ENCODE measurements around the gene GLMN.
"Not testable (repeated sequence)": the region's sequence is repeated elsewhere in the genome, so short reads cannot be mapped to it uniquely, and the experiment has no call there.

The GLMN gene

DNA sequence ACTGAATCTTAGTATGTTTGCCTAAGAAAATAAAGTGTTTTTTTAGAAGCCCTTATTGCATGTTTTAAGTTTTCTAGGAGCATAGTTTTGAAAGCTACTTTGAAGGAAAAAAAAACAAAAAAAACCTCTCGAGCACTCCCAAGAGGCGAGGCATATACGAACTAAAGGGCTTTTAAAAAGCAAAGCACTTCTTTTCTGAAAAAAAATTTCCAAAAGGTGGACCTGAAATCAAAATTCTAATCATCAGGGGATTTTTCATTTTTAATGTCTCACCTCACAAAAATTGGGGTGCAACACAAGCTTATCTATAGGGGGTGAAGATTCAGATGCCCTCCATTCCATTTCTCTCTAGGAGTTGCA is 594 bp downstream of the GLMN start:
- no peak for DNase-seq

- DNase-seq: no peak
Measured at GRCh38 chr1:92291372-92291999, 7.3 kb downstream of the GLMN start.

DNA sequence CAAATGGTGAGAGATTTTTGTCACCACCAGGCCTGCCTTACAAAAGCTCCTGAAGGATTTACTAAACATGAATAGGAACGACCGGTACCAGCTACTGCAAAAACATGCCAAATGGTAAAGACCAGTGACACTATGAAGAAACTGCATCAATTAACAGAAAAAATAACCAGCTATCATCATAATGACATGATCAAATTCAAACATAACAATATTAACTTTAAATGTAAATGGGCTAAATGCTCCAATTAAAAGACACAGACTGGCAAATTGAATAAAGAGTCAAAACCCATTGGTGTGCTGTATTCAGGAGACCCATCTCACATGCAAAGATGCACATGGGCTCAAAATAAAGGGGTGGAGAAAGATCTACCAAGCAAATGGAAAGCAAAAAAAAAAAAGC is 17.4 kb downstream of the GLMN start:
- DNase-seq: not testable (repeated sequence)

- DNase-seq: not testable (repeated sequence)
Measured at GRCh38 chr1:92279781-92280180, 19.0 kb downstream of the GLMN start.

- DNase-seq: no peak
Measured at GRCh38 chr1:92277105-92277723, 21.6 kb downstream of the GLMN start.

GRCh38 chr1:92276082-92276481 is 22.7 kb downstream of the GLMN start:
- no peak for DNase-seq

GRCh38 chr1:92274939-92275338 is 23.8 kb downstream of the GLMN start:
- no peak for DNase-seq

DNA sequence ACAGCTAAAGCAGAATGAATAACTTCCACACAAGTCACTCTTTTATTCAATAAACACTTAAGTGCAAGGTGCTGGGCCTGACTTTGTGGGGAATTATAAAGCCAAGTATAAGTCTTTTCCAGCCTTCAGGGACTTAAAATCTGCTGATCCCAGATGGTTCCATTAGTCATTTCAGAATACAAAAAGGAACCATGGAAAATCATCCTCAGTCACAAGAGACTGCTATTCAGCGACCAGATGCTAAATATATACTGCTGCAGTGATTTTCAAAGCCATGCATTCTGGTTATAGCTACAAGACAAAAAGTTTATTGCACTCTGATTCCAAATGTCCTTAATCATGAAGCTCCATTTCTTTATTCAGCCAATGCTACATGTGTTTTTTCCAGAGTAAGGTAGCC is 25.7 kb downstream of the GLMN start:
- DNase-seq: no peak

GRCh38 chr1:92262516-92262915 is 36.3 kb downstream of the GLMN start:
- DNase-seq: no peak

DNA sequence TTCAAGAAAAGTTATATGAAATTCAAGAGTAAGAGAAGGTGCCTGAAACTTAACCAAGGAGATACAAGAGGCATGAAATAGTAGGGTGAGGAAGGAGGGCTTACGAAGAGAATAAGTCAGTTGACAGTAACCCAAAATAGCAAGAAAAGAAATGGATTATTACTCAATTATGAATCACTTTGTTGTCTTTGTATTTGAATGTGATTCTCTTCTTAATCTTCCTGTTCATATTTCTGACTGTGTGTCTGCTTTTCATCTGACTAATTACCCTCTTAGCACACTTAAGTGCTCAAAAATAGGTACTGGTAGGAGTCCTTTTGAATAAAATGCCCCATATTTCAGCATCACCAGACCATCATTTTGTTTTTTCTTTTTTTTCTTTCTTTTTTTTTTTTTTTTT is 39.4 kb downstream of the GLMN start:
- DNase-seq: no peak

- not testable (repeated sequence) for DNase-seq
Measured at GRCh38 chr1:92254714-92255113, 44.1 kb downstream of the GLMN start.

- DNase-seq: no peak
Measured at GRCh38 chr1:92244376-92244775, 54.4 kb downstream of the GLMN start.

- no peak for DNase-seq
Measured at GRCh38 chr1:92240034-92240433, 58.8 kb downstream of the GLMN start.

GRCh38 chr1:92230736-92231135 is 68.1 kb downstream of the GLMN start:
- no peak for DNase-seq

DNA sequence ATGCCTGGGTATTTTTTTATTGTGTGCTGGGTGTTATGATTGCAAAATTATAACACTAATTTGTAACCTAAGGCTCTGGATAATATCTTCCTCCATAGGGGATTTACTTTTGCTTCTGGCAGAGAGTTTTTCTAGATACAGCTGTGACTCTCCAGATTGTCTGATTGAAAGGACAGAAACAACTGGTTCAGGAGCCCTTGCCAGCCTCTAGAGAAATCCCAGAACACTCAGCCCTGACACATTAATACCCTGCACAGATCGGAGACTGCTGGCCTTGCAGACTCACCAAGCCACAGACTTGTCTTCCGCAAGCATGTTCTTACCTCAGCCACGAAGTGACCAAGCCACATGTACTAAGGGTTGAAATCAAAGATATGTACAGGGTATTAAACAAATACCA is 70.4 kb downstream of the GLMN start:
- no peak for DNase-seq

DNA sequence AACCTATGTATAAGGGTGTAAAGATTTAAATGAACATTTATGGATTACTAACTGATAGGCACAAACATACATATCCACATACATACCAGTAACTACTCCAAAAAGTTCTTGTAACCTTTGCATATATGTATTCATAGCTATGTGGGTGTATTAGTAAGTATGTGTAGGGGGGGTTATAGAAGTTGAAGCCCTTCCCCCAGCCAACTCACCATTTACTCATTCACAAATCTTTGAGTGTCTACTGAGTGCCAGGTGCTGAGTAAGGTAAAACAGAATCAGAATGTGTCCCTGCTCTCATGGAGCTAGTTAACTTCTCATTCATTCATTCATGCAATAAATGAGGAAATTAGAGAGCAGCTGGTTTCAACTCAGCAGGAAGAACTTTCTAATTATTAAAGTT is 79.8 kb downstream of the GLMN start:
- no peak for DNase-seq

GRCh38 chr1:92218559-92218958 is 80.2 kb downstream of the GLMN start:
- no peak for DNase-seq

DNA sequence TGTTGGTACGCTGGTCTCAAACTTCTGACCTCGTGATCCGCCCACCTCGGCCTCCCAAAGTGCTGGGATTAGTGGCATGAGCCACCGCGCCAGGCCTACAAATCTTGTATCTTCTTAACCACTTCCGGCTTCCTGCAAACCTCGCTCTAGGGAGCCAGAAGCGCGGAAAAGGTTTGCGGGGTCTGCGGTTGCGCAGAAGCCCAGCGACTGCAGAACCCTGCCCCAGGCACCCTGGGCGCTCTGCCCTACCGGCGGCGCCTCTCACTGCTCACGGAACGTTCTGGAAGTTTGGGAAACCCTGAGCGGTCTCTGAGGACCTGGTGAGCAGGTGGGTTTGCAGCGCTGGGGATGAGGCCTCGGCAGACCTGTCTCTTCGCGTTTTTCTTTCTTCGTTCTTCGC is 81.1 kb downstream of the GLMN start, which contains the start of gene C1orf146:
C1orf146 (plus strand) TSS at position 195 of the 400 bp plus-strand sequence. CDS start 13,506 bp downstream, outside the sequence.
- no peak for DNase-seq

- DNase-seq: no peak
Measured at GRCh38 chr1:92211166-92211565, 87.6 kb downstream of the GLMN start.

DNA sequence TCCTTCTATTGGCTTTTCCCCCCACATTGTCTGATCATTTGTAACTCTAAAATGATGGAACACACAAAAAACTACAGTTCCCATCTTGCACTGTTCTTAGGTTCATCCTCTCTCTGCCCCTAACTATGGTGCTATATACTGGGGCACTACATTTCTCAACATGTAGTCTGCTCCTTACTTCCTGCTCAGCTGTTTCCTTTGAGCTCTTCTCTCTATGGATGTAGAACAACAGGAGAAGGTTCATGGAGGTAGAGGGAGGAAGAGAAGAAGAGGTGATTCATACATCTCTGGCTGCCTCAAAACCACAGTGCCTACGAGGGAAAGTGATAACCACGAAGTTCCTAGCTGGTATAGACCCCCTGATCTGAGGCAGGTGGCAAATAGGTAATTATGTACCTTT is 88.1 kb downstream of the GLMN start:
- no peak for DNase-seq

- no peak for DNase-seq
Measured at GRCh38 chr1:92203105-92203504, 95.7 kb downstream of the GLMN start.

DNA sequence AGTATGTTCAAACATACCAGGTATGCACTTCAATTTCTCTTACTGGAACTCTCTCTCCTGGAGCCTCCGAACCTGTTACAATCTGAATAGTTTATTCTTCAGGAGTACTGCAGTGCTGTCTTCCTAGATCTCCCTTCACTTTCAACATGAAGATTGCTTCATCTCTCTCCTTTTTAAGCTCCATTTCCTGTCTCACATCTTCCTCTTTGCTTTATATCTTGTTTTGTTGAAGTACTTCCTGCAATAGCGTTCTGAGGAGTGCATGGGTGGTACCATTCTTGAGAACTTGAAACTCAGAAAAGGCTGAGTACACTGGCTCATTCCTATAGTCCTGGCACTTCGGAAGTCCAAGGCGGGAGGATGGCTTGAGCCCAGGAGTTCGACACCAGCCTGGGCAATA is 96.8 kb downstream of the GLMN start:
- no peak for DNase-seq

Measured in activated CD8-positive, alpha-beta memory T cell treated with anti-CD3 and anti-CD28 coated beads, Interleukin-2, amount 50 U/mL, for 48 hours (primary cell).